Inflammatory macrophage treated with lipopolysaccharide for 4 hours (primary cell): ENCODE results near the gene TSPAN9.

Experiments
- DNase-seq: peaks from one replicate; pipeline ENCODE4 v3.0.0-alpha.2; 2020

Gene TSPAN9

DNA sequence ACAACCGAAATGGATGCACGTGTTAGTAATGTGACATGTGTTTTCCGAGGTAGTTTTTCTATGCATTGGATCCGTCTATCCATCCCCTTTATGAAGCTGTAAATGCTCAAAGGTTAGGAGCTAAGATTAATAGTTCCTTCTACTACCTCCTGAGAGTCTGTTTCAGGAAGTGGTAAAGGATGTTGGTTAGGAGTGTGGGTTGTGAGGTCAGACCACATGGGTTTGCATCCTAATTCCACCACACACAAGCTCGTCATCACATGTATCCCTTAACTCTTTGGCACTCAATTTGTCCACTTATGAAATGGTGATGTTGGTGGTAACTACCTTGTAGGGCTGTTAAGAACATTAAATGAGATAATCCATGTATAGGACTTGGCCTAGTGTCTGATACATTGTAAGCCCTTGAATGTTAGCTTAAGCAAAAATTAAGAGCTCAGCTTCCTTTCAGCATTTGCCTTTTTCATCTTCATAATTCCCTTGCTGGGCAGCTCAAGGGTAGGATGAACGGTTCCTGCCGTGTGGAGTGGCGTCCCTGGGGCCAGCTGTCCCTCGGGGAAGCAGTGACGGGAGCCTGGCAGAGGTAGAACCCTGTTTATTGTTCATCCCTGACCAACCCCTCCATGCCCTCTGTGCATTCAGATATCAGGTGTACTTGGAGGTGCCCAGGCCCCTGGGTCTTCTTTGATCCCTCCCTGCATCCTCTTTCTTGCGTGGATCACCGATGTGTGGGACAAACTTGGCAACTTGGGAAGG is 52.3 kb downstream of the TSPAN9 start:
- peak; percentile 56 for DNase-seq

DNA sequence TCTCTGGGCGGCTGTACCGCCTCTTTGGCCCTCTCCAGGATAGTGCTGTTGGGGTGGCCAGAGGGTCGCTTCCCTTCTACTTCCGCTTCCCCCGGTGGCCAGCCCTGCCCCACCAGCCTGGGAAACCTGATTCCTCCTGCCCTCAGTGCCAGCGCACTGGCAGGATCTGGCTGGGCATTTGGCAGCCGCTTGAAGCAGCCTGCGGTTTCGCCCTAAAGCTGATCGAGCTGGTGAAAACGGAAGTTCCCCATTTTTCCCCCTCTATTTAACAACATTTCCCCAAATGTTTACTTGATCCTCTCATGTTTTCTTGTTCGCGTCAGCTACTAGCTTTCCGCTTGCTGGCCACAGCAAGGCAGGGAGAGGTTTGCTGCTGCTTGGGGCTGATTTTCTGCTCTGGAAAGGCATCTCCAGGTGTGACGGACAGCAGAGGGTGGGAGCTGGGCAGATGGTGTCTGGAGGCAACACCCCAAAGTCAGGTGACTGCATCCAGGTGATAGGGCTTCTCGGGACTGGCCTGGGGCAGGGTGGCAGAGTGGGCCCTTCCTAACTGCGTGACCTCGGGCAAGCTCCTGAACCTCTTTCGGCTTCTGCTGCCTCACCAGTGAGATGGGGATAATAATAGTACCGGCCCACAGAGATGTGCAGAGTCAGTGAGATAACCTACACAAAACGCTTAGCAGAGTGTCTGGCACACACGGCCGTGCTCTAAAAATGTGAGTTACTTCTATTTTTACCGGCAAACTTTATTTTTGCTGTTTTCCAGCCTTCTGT is 53.1 kb downstream of the TSPAN9 start:
- DNase-seq, result peak; percentile 44

DNA sequence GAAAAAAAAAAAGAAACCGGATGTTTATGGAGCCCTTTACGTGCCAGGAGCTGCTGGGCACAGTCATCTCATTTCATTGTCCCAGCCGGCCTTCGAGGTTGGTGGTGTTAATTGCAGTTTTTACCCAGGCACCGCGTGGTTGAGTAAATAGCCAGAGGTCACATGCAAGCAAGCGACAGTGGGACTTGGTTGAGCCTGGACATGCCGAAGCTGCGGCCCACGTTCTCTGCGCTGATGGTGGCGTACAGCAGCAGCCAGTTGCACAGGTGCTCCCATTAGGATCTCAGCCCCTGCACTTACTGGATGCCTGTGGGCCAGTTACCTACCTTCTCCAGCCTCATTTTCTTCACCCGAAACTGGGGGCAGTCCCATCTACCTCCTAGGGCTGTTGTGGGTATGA is 54.0 kb downstream of the TSPAN9 start:
- no peak for DNase-seq

DNA sequence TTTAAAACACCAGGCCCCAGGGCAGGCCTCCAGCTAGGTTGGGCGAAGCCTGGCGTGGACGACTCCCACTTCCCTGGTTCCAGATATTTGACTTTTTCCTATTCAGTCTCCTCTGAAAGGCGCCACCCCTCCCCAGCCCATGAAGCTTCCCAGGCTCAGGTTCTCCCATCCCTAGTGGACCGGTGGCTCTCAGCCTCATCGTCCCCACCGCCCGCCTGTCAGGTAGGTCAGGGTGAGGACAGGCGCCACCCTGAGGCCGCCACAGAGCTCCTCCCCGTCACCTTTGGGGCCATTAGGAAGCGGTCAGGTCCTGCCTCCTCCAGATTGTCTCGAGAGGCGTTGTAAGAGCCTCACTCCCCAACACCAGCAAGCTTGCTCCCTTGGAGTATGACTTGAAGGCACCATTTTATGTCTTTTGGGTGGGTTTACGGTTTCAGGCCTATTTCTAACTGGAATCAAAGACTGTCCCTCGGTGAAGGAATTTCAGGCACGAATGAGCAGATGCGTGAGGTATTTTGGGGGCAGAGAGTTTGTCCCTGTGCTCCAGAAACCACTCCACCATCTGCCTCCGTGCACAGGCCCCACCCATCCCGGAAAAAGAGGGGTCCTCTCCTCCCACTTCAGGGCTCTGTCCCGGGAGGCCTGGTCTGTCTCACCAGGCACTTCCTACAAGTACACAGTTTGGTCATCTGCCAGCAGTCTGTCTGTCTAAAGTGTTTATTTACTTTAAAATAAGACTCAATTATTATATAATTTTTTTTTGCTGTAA is 55.6 kb downstream of the TSPAN9 start:
- no peak for DNase-seq

DNA sequence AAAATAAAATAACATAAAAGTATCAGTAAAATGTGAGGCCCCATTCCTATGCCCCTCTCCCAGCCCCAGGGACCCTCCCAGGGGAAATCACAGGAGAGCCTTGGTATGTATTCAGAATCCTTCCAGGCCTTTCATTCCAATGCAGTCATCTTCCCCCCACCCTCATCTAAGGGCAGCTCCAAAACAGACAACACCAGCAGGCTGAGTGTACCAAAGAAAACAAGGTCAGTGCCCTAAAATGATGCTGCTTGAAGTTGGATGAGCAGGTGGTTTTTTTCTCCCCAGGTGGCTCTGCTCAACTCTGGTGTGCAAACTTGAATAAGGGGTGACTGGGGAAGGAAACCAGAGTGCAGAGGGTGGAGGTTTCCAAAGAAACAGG is 56.2 kb downstream of the TSPAN9 start:
- no peak for DNase-seq

DNA sequence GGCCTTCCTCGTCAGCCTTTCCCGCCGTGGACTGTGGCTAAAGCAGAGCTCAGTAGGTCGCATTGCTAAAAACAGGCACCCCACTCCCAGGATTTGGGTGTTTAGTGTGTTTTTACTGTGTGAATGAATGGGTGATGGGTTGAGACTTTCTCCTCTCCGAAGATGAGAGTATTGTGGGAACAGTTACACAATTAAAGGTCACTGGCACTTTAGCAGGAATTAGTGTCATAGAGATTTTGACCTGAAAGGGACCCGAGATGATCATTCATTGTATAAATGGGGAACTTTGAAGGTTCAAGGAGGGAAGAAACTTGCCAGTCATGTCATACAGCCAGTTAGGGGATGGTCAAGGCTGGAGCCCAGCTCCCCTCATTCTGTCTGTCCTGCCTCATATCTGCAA is 56.9 kb downstream of the TSPAN9 start:
- no peak for DNase-seq

DNA sequence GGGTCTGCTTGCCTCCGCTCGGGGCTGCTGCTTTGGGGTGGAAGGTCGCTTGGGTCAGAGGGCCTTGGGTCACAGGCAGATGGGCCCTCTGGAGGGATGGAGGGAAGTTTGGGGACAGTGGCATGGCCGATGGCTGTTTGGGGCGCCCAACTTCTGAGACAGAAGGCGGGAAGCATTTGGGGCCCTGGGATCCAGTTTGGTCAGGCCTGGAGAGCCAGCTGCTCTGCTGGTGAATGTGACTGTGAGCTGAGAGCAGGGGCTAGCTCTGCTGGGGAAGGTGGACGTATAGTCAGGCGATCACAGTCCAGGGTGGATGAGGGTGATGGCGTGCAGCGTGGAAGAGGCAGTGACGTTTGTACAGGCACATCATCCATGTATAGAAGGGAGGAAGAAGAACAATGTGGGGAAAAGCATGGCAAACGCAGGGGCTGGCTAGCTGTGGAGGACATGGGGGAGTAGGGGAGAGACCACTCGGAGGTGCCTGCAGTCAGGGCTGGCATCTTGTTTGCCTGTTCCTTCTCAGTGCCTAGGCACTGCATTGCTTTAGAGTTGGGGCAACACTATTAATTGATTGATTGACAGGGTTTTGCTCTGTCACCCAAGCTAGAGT is 57.5 kb downstream of the TSPAN9 start:
- no peak for DNase-seq

DNA sequence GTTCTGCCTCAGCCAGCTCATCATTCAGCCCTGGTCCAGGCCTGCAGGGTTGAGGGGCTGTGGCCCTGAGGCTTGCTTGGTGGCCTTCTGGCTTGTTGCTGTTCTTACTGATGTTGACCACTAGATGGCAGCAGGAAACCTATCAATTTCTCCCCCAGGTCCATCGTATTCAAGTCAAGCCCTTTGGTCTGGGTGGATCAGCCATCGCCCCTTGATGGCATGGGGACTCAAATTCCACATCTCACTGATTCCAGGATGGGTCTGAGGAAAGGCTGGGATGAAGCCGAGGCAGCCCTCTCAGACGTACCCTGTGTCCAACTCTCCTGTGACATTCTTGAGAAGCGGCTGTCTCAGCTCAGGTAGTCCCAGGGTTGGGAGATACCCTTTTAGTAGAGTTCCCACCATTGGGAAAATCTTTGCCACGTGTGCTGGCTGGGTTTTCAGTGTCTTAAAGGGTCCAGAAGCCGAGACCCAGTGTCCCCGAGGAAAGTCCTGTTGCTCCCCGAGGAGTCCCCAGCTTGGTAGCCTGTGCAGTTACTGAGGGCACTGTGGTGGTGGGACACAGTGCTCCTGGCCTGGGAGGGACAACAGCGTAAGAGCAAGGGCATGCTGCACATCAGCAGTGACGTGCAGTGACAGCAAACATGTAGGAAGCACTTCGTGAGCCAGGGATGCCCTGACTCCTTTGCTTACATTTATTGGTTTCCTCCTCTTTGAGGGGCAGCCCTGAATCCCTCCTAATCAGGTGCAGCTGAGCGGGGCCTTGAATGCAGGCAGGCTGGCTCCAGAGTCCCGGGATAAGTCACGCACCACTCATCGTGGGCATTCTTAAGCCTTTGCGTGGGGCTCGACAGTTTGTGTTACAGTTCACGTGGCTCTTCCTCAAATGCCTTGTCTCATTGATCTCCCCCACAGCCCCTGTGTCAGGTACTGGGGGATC is 58.6 kb downstream of the TSPAN9 start:
- peak; percentile 55 for DNase-seq

DNA sequence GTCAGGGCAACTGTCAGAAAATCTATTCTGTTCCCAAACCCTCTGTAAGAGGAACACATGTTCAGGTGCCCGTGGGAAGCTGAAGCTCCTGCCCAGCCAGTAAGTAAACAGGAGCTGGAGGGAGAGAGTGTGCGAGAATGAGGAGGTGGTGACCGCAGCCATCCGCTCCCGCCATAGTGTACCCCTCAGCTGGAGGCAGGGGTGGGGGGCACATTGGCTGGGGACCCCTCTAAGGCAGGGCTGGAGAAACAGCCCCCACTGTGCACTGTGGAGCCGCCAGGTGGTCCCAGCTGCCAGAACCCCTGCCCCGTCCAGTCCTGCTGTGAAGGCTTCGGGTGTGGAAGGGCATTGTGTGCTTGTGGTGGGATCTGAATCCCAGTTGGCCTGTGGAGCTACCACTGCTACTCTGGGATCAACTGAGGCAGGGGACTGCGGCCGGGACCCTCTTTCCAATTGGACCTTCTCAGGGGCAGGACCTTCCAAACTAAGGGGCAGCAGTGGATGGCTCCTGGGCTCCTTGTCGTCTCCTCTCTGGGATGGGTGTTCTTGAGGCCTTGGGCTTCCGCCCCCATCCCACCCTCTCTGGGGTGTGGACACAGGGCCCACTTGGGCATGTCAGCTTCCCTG is 59.6 kb downstream of the TSPAN9 start:
- no peak for DNase-seq

DNA sequence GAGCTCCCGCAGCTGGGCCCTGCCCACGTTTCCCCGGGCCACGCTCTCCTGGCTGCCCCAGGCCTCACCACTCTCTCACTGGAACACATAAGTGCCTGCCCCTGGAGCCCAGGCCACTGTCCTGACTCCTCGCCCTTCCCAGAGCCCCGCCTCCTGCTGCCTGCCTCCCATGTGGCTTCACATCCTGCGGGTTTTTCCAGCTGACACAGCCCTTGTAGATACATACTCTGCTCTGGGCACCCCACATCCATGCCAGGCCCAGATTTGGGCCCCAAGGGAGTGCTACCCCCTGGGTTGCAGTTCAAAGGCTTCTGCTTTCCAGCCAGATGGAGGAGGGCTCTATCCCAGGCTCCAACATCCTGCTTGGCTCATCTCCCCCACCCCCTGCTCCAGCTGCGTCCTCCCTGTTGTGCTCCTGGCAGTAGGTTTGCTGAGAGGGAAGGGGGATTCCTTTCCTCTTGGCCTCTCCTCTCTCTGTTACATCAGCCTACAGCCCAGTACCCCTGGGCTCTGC is 60.1 kb downstream of the TSPAN9 start:
- DNase-seq, result no peak

DNA sequence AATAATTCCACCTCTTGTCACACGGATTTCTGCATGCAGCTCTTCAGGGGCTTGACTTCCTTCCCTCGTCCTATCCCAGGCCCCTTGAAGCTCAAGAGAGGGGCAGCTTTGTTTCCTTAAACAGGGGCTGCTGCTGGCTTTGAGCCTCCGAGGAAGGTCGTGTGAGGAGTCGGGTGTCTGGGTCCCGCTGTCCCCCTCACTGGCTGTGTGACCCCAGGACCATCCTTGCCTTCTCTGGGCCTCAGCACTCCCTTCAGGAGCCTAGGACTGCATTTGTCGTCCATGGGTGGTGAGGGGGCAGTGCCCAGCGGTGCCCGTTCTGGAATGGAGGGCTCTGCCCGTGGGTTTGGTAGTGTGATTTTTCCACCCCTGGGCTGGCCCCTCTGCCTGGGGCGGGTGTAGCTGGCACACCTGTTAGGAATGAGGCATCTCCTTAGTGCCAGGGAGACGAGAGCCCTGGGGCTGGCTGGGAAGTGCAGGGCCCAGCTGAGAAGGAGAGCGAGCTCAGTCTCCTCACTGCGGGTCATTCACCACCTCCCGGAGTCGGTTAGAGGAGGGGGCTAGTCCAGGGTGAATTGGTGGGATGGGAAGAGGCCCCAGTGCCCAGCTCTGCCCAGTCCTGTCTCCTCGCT is 60.8 kb downstream of the TSPAN9 start:
- DNase-seq, result no peak

DNA sequence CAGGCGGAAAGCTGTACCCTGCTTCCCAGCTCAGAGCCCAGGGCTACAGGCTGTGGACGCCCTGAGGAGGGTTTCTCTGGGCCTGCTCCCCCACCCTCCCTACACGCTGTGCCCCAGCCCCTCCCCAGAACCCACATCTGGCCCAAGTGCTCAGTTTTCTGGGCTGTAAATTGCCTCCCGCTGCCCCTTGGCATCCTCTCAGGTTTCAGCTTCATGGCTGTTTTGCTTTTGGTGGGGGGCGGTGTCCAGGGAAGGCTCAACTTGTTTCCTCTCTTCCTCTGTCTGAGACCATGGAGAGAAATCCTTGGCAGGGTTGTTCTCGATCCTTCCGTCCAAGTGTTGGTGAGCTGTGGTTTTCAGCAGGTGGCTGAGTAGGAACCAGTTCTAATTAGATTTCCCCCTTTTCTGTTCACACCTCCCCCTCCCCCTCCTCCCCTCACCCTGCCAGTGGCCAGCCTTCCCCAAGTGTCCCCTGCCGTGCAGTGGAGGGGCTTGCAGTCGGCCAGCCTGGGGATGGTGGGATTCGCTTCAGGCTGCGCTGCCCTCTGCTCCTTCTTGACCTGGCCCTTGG is 61.8 kb downstream of the TSPAN9 start:
- DNase-seq, result no peak

DNA sequence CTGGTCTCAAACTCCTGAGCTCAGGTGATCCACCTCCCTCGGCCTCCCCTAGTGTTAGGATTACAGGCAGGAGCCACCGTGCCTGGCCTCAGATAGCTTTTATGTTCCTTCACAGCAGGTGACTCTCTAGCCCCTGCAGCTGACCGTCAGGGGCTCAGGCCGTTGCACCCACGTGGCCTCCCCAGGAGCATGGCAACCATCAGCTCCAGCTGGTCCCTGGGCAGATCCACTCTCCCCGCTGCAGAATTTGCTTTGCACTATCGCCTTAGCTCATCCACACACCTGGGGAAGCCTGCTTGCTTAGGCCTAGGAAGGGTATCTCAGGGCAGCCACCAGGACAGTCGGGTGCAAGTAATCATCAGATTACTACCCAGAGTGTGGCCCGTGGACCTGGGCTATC is 62.6 kb downstream of the TSPAN9 start:
- no peak for DNase-seq

DNA sequence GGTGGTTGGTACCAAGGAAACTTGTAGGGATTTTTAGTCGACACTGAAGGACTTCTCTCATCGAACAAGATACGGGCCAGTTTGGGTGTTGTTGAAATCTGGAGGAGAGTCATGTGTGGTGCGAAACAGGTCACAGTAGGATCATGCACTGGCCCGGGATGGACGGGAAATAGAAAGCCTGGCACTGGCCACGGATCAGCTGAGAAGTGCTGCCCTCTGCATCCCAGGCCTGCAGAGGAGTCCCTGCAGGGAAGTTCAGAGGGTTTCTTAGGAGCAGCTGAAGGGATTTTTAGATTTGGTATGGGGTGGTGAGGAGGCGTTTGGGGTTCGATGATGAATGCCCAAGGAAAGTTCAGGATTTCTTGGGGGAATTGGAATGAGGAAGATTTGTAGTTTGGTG is 63.1 kb downstream of the TSPAN9 start:
- DNase-seq, result no peak

DNA sequence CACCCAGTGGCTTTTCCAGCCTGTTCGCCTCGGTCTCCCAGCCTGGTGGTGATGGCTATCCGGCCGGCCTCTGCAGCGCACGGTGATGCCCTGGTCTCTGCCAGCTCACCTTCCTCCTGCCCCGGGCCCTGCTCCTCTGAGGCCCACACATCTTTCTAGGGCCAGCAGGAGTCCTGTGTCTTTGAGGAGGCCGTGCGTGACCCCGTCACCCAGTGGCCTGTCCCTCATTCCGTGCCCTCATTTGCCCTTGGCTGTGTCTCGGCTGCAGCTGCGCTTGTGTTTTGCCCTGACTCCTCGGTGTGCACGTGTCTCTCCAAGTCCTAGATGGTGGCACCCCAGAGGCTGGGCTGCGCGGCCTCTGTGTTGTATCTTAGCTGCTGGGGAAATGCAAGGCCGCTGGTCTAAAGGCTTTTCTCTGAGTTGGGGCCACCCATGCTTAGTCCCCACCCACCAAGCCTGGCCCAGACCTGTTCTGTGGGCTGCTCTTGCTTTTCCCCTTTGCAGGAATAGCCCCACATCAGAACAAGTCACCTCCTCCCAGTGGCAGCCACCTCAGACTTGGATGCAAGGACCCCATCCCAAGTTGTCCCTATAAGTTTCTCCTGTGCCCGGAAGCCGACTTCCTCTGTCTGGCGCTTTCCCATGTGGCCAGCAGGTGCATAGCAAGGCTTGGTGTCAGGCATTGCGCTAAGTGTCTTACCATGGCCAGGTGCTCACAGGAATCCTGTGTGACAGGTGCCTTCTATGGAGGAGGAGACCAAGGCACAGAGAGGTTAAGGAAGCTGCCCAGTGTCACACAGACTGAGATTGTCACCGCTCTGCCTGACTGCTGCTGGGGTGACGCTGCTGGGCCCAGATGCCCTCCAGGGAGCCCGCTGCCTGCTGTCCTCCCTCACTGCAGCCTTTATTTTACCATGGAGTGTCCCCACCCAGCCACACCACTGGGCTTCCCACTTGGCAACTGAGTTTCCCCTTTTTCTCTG is 64.5 kb downstream of the TSPAN9 start:
- DNase-seq, result no peak

DNA sequence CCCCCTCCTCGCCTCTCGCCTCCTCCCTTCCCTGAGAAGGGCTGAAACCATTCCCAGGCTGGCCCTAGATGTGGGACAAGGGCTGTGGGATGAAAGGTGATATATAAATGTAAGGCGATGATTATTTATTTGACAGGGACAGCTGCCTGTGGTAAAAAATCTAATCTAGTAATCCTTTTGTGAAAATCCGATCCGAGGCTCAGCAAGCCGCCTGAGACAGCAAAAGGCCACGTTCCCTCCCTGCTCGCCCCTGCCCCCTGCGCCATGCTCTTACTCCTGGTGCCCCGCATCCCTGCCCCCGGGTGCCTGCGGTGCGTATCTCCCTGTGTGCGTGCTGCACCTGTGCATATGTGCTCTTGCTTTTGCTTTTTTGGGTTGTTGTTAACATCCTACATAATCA is 65.2 kb downstream of the TSPAN9 start:
- DNase-seq, result no peak

DNA sequence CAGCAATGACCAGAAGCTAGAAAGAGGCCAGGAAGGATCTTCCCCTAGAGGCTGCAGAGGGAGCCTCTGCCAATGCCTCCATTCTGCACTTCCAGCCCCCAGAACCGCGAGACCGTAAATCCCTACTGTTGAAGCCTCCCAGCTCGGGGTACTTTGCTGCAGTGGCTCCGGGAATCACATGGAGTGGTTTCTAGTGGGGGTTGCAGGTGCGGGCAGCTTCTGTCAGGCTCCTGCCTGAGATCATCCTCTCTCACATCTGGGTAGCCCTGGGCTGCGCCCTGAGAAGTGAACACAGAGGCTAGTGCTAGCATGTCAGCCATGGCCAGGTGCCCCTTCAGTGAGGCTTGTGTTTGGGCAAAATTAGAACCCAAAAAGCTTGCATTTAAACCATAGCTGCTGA is 67.3 kb downstream of the TSPAN9 start:
- no peak for DNase-seq

DNA sequence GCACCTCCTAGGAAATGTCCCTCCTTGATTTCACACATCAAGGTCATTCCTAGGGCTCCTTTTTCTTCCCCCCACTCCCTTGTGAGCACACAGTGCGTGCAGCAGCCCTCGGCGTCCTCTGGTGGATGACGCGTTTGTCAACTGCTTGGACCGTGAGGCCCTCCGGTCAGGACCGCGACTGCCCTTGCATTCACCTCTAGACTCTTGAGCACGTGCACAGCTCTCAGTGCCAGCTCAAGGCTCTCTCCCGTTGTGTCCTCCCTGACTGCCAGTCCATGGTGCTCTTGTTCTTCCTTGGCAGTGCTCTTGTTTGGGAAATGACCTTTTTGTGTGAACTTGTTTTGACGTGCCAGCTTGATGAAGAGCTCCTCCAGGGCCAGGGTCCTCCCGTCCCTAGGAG is 67.9 kb downstream of the TSPAN9 start:
- DNase-seq, result no peak

DNA sequence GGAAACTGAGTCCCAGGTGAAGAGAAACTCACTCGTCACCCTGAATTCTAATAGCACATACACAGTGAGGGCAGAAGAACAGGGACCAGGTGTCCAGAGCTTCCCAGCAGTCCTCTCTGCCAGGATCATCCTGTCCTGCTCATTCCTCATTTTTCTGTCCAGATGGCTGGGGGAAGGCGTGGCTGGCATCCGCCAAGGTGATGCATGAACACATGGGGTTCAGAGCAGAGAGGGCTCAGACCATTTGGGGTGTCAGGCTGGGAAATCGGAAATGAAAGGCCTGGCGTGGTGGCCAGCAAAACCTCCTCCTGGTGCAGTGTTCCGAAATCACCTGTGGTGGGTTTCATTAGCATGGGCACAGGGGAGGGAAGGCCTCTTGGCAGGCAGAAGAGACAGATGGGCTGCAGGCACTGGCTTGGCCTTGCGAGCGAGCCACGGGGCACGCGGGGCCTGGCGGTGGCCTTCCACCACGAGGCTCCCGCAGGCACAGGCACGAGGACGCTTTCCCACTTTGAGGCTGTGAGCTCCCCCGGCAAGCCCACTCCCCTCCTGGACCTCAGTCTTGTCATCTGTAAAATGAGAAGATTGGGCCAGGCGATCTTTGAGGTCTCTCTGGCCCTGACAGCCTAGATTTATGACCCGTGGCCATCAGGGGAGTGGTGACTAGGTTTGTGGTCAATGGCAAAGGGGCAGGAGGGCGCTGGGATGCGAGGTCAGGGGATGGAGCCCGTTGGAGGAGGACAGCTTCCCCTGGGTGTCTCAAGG is 68.5 kb downstream of the TSPAN9 start:
- no peak for DNase-seq
